SU-DHL-6 (cell line): Measurements from ENCODE around the gene ALKBH4.
"Not testable (repeated sequence)": the region's sequence is repeated elsewhere in the genome, so short reads cannot be mapped to it uniquely, and the experiment has no call there.

Experiments used
- CTCF ChIP-seq: fragments of 200-600 bp; sonication (generic); IDR thresholded peaks from one replicate; pipeline ENCODE4 v1.5.1; 2017; ENCODE audit warnings: antibody characterized with exemption, mild to moderate bottlenecking, low read length, moderate library complexity; ENCODE audit not compliant: insufficient read depth, poor library complexity, severe bottlenecking
- EZH2phosphoT487 ChIP-seq: fragments of 200-600 bp; sonication (generic), shearing (Covaris generic); conservative IDR thresholded peaks from 2 replicates; pipeline ENCODE4 v1.6.1; 2018; ENCODE audit warnings: mild to moderate bottlenecking, antibody characterized with exemption, low read length, moderate library complexity, mixed read lengths

GRCh38 chr7:102408530-102408929, 56.1 kb downstream of the ALKBH4 start:
- not testable (repeated sequence) for TF ChIP-seq CTCF, EZH2phosphoT487
